NOMO-1 treated with DMSO at 0.1 percent for 48 hours (cell line): ENCODE measurements around the gene TMEM138.

Experiments used
- DNase-seq: peaks from one replicate; lab custom pipeline; 2025; ENCODE audit not compliant: unreplicated experiment; lab: John Stamatoyannopoulos, UW

Gene TMEM138

DNA sequence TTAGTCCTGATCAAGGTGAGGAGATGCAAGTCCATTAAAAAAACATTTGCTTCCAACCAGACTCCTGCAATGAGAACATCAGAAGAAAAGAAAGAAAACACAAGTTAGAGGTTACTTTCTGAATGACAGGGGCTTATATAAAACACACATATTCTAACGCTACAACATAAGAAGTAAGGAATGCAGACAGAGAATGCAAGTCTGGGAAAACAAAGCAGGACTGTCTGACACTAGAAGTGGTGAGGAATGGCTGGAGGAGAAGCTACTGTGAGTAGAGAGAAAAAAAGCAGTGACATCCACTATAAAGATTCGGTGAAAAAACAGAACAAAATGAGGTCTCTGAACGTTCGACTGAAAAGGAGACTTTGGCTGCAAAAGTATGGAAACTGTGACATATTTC, 42.5 kb downstream of the TMEM138 start:
- DNase-seq: no peak

DNA sequence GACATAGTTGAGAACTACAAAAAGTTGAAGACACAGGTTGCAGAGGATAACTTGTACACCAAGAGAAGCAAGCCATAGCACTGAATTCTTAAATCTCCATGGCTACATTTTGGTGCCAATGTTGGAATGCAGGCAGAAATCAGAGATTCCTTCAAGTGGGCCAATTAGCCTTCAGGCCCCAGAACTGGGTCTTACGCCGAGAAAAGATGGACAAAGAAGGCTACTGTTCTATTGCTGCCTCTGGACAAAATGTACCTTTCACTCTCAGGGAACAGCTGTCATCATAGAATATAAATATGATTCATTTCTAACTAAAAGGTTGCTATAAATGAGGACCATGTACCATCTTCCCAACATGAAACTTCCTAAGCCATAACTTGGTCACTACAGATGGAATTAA, 43.9 kb downstream of the TMEM138 start:
- no peak for DNase-seq

DNA sequence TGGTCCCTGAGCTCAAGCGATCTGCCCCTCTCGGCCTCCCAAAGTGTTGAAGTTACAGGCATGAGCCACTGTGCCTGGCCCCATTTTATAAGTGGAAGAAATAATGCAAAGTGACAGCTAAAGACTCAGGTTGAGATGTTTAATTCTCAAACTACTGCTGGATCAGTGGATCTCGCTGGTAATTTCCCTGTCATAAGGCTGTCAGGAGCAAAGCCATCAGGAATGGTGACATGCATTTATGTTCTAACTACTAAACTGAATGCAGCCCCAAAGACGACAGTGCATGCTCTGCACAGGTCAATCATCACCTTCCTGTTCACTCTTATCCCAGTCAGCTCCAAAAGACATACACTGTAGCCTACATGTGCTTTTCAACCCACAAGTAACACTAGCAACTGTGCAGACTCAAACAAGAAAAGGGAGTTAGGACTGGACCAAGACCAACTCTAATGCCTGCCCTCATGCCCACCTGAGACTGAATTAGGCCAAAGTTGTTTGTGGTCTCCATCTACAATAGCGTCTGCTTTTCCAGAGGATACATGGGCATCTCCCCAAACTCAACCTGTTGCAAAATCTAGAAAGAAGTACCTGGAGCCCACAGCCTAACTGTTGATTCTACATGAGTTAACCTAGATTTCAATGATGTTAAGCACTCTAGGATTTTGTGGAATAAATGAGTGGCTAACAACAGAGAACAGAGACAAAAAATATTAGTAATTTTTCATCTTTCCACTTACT, 45.0 kb downstream of the TMEM138 start:
- DNase-seq: no peak

DNA sequence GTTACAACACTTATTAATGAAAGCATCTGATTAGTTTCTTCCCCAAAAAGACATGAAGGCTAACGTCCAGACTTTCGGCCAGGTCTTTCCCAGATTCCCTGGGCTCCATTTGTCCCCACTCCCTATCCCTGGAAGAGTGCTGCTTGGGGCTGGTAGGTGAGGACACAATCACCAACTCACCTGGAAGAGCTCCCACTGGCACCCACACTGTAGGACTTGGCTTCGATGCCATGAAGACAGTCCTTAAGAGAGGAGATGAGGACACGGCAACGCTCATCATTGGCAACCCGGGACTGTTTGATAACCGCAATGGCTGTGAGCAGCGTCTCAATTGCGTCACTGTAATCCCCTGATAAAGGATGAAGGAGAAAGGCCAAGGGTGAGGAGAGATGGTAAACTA, 49.4 kb downstream of the TMEM138 start:
- DNase-seq: no peak

DNA sequence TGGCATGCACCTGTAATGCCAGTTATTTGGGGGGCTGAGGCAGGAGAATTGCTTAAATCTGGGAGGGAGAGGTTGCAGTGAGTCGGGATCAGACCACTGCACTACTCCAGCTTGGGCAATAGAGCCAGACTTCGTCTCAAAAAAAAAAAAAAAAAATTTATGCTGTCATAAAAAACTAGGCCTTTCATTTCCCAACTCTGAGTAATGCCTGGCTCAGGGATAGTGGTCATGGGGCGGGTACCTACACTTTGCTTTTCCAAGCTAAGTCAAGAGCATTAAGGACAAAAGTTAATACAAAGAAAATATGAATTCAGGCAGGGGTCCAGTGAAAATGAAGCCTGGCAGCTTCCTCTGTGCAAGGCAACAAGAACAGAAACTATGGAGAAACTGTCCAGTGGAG, 51.3 kb downstream of the TMEM138 start:
- DNase-seq: no peak

DNA sequence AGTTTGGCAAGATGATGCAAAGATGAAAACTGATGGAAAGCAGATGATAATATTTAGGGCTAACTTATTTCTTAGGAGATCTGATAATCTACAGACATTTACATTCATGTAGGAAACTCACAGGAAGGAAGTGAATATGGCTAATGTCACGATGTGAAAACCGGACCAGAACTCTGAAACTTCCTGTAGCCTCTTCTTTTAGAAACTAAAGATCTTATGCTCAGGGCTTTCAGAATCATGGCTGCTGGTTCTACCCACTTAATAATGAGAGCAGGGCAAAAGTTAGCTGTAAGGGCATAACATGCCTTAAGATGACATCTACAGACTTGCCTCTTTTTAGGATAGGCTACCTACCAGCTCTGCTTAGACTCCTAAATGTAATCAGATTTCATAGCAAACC, 52.4 kb downstream of the TMEM138 start:
- no peak for DNase-seq

DNA sequence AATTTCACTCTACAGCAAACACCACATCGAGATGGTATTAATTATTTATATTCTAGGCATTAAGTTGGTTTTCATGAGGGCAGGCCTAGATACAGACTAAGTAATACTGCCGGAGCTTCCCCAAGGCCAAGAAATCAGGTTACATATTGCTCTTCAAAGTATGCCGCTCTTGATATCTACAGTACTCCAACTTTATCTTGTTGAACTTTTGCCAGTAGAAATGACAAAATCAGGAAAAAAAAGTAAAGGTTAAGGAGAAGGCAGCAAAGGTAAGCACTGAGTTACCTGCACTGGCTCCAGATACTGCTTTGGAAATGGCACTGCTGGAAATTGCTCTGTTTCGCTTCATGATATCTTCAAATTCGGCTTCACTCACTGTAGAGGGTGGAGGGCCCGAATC, 53.2 kb downstream of the TMEM138 start:
- DNase-seq: no peak

DNA sequence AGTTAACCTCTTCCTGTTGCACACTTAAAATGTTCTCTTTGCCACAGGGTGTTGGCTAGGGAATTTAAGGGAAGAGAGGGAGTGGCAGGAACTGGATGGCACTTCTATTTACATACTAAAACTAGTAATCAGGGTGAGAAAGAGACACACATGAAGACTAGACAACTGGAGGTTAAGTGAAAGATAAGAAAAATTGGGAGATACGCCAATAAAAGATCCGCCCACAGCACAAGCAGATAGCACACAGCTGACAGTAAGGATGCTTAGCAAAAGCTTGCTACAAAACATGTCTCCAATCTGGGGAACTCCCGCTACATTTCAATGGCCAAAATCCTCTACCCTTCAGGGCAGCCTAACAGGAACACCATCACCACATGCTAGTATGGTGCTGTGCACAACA, 54.8 kb downstream of the TMEM138 start:
- no peak for DNase-seq

DNA sequence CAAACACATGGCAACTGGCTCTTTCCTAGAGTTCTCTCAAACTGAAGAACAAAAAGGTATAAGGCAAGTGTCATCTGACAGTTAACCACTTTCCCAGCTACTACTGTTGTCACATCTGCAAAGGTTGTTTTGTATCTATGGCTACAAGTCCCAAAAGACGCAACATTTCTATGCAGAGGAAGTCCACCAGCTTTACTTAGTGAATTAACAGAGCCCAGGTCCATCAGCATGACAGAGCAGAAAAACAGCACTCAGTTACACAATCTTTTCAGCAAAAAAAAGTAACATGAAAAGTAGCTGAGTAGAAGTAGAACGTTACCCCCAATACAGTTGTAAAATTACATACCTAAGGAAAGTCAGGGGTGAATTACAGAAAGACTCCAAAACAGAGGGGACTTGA, 55.5 kb downstream of the TMEM138 start:
- DNase-seq: peak; percentile 91

DNA sequence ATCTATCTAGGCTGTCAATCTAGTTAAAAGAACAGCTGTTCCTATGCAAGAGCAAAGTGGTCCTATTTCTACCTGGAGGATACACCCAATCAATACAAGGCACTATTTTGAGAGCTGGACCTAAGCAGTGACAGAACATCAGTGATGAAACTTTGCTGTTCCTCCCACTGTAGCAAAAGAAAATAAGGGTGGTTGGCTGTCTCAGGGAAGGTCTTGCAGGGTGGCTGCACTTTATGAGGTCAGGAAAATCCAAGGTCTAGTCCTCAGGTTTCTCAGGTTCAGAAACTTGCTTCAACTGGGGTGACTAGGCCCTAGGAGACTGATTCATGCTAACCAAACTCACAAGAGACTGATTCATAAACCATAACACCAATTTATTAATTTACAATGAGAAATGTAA, 56.0 kb downstream of the TMEM138 start:
- DNase-seq: no peak
